ENCODE results near the gene LCN6.

DNA sequence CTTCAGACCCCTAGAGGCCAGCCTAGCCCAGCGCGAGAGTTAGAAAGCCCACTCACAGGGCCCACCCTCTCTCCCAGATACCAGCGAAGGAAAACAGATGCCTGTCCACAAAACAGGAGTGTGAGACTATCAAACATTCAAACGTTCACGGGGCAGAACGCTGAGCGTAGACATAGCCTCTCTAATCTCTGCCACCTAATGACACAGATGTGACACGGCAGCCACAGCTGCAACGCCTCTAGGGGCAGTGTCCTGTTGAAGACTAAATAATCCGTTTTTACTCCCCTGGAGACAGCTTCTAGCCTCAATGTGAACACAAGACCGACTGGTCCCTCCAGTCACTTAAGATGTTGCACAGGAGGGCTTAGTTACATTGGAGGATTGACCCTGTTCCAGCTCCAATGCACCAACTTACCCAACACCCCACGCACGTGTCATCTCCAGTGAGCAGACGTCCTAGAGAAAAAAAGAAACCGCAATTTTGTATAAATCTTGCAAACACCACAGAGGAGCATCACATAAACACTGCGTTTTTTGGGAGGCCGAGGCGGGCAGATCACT is 21.6 kb downstream of the LCN6 start:
- TF ChIP-seq, protein P1, sequence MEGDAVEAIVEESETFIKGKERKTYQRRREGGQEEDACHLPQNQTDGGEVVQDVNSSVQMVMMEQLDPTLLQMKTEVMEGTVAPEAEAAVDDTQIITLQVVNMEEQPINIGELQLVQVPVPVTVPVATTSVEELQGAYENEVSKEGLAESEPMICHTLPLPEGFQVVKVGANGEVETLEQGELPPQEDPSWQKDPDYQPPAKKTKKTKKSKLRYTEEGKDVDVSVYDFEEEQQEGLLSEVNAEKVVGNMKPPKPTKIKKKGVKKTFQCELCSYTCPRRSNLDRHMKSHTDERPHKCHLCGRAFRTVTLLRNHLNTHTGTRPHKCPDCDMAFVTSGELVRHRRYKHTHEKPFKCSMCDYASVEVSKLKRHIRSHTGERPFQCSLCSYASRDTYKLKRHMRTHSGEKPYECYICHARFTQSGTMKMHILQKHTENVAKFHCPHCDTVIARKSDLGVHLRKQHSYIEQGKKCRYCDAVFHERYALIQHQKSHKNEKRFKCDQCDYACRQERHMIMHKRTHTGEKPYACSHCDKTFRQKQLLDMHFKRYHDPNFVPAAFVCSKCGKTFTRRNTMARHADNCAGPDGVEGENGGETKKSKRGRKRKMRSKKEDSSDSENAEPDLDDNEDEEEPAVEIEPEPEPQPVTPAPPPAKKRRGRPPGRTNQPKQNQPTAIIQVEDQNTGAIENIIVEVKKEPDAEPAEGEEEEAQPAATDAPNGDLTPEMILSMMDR (optimal IDR thresholded peaks at IDR 0.05 in 1 of 3, IDR thresholded peaks at IDR 0.05 in 1 of 3, conservative IDR thresholded peaks at IDR 0.05 in 1 of 3; ENCODE audit: extremely low read depth in 1 of 3, insufficient read depth in 2 of 3, low read length in 3 of 3), result peak in 2 of 3 experiments; percentile 43 to 67
- TF ChIP-seq EZH2 (IDR thresholded peaks at IDR 0.05; ENCODE audit: low read length), result no peak
